Glomerular endothelial cell (primary cell): ENCODE data around the gene LRRC28. TPM values are rescaled to one million over a fixed set of nuclear protein-coding genes. Genes with fewer than 3 reads are reported as not detected.

Experiments
- DNase-seq: peaks from one replicate; pipeline ENCODE4 v3.0.0-alpha.2; 2011; ENCODE audit warnings: low read depth, low spot score; ENCODE audit errors: extremely low read depth
- total RNA-seq: library from RNA; depleted of rRNA; stranded (reverse); fragments of >200 nt; gene quantifications from 2 replicates; pipeline ENCODE4 v1.2.3, GENCODE V29; 2015

LRRC28 gene
- total RNA-seq, 1 donor from 2014 or later = 24.4 TPM

- no peak for DNase-seq
Observed at GRCh38 chr15:99335508-99335907, 84.2 kb downstream of the LRRC28 start.

DNA sequence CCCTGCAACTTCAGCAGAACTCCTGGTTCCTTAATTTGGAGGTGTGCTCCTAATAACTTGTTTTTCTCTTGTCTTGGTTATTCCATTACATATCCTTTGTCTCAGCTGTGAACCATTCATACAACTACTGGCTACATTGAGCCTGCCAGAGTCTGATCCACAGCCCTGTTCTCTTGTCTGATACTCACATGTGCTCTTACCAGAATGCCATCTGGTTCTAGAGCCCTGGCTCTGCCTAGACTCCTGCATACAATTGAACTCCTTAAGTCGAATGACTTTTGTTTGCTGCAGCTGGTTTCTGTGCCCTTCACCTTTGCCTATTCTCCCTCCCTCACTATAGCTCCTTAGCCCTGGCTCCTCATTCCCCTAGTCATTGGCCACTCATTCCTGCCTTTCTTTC is 85.5 kb downstream of the LRRC28 start:
- no peak for DNase-seq

- DNase-seq = no peak
Observed at GRCh38 chr15:99340347-99340746, 89.1 kb downstream of the LRRC28 start.

DNA sequence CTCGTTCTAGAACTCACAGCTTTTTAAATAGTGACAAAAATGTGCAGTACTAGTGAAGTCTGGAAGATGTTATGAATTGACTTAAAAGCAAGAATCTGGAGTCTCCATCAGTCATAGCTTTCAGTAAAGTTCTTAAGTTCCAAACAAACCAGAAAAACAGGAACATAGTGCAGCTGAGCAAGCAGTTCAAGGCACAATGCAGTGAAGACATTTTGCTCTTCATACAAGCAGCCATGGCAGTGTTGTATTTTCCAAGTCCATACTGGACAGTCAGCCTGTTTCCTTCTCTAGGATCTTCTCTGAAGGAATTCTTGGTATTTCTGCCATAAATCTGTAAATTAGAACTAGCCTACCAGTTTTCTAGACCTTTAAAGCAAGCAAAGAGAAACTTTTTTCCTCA is 90.5 kb downstream of the LRRC28 start:
- no peak for DNase-seq

- DNase-seq = no peak
Observed at GRCh38 chr15:99343208-99343607, 91.9 kb downstream of the LRRC28 start.

GRCh38 chr15:99343881-99344551 is 92.7 kb downstream of the LRRC28 start:
- DNase-seq = peak; percentile 23

- no peak for DNase-seq
Observed at GRCh38 chr15:99344639-99345038, 93.4 kb downstream of the LRRC28 start.

GRCh38 chr15:99345242-99345641 is 94.0 kb downstream of the LRRC28 start:
- no peak for DNase-seq

DNA sequence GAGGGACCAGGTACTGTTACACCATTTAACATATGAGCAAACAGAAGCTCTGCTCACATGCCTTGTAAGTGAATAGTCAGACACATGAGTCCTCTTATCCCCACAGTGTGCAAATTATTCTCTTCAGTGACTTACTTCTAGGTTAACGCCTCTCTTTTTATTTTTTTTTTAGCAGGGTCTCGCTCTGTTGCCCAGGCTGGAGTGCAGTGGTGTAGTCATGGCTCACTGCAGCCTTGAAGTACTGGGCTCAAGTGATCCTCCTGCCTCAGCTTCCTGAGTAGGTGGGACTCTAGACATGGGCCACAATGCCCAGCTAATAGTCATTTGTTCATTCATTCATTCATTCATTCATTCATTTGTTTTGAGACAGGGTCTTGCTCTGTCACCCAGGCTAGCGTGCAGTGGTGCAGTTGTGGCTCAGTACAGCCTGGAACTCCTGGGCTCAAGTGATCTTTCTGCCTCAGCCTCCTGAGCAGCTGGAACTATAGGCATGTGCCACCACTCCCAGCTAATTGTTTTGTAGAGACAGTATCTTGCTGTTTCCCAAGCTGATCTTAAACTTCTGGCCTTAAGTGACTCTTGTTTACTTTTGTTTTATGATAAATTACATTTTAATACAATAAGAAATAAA is 94.7 kb downstream of the LRRC28 start:
- no peak for DNase-seq

- no peak for DNase-seq
Observed at GRCh38 chr15:99347574-99347973, 96.3 kb downstream of the LRRC28 start.

GRCh38 chr15:99348412-99348811 is 97.1 kb downstream of the LRRC28 start:
- DNase-seq = no peak

- DNase-seq = no peak
Observed at GRCh38 chr15:99350408-99350807, 99.1 kb downstream of the LRRC28 start.

DNA sequence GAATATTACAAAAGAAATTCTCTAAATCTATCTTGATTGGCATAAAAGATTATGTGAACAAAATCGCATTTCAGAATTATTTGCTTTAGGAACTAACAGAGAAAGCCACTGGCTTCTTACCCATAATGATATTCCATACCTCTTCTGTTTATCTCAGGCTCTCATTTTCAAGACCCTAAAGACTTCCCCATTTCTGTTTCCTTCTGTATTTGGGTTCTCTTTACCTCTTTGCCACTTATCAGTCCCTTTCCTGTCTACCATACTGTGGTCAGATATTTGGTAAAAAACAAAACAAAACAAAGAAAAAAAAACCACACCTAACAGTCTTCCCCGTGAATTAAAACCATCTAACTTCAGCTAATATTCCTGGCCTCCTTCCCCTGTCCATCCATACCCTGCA is 108.5 kb downstream of the LRRC28 start:
- no peak for DNase-seq

- DNase-seq = peak; percentile 22
Observed at GRCh38 chr15:99361545-99362185, 110.4 kb downstream of the LRRC28 start.

- DNase-seq = no peak
Observed at GRCh38 chr15:99365242-99365641, 114.0 kb downstream of the LRRC28 start.

DNA sequence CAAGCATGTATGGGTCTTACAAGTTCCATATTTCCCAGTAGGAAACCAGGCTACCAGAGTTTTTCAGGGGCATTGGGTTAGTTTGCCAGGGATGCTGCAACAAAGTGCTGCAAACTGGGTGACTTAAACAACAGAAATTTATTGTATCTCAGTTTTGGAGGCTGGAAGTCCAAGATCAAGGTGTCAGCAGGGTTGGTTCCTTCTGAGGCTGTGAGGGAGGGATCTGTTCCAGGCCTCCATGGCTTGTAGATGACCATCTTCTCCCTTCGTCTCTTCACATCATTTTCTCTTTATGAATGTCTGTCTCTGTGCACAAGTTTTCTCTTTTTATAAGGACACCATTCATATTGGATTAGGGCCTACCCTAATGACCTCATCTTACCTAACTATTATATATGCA is 114.7 kb downstream of the LRRC28 start:
- no peak for DNase-seq

DNA sequence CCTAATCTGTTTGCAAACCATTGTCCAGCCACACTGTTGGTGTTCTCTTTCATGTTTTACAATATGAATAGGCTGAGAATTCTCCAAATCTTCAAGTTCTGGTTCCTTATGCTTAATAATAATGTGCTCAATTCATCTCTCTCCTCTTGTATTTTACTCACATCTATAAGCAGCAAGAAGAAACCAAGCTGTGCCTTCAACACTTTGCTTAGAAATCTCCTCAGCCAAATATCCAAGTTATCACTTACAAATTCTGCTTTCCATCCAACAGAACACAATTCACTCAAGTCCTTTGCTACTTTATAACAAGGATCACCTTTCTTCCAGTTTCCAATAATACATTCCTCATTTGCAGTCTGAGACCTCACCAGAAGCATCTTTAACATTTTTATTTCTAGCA is 117.5 kb downstream of the LRRC28 start:
- no peak for DNase-seq

GRCh38 chr15:99369196-99369595 is 117.9 kb downstream of the LRRC28 start:
- DNase-seq = no peak

DNA sequence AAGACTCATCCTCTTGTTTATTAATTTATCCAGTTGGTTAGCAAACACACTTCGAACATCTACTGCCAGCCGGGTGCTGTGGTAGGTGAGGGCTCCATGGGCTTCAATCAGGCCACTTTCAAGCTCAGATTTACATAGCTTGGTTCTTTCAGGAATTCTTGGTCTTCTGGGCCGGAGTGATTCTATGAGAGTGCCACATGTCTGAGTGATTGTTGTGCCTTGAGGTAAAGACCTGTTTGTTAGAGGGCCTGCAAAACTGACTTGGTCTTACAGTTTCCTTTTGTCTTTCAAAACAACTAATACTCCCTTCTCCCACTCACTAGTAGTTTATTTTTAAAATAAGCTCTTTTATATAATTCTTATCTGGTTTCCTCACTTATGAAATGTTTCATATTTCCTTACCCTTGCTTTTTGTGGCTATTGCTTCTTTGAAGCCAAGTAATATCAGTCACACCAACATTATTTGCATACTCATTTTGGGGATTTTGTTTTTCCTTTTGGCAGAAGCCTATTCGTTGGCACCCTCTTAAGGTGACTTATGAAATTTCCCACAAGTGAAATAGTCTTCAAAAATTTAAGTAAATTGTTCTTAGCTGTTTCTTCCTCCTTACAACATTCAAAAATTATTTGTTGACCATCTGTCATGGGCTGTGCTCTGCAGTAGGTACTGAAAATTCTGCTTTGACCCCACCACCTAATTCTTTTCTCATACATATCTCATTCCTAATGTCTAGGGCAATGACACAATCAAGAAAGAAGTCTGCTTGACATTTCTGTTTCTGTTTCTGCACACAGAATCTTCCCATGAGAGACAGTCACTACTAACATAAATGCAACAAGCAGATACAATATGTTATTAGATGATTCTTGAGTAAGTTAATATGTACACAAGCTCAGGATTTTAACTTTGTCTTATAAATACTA is 120.2 kb downstream of the LRRC28 start:
- DNase-seq = no peak

GRCh38 chr15:99385005-99385669 is 133.9 kb downstream of the LRRC28 start:
- no peak for DNase-seq

GRCh38 chr15:99385865-99386264 is 134.6 kb downstream of the LRRC28 start:
- DNase-seq = no peak
